ENCODE measurements around the gene RARRES2. TPM values are rescaled to one million over a fixed set of nuclear protein-coding genes. Genes with fewer than 3 reads are reported as not detected.
"Not testable (repeated sequence)": the region's sequence is repeated elsewhere in the genome, so short reads cannot be mapped to it uniquely, and the experiment has no call there.

RARRES2 gene
- total RNA-seq = 210 TPM
- long read RNA-seq, transcript RARRES2-201 (6 exons, 740 nt) = major isoform, 39 of 45 reads
- long read RNA-seq, partial matches to known transcripts = 0 of 45 reads
- long read RNA-seq, other reads (novel, unspliced or antisense) = 3 of 45 reads

GRCh38 chr7:150341263-150342120, at the start of gene RARRES2:
Gene RARRES2 (minus strand): TSS chr7:150341629. CDS start chr7:150340609, 1,020 bp downstream.
- DNase-seq (ENCODE audit: low spot score) = no peak

GRCh38 chr7:150390205-150390604, 48.8 kb upstream of the RARRES2 start:
- DNase-seq (ENCODE audit: low spot score) = no peak

GRCh38 chr7:150389532-150389816, 48.0 kb upstream of the RARRES2 start:
- no peak for DNase-seq (ENCODE audit: low spot score)

GRCh38 chr7:150388709-150389531, 47.5 kb upstream of the RARRES2 start:
- DNase-seq (ENCODE audit: low spot score) = no peak

DNA sequence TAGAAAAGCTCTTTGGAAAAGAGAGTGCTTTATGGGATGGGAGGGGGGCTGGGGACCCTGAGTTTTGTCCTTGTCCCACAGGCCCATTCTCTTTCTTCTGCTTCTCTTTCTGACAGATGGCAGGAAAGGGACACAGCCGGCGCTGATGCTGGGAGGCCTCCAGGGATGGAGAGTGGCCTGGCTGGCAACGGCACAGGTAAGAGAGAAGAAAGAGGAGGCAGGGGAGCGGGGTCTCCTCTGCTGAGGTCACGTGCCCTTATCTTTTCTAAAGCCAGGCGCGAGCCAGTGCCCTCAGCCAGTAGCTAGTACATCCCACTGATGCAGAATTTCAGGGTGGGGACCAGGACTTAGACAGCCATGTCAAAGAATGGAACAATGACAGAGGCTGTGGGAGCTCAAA, 46.9 kb upstream of the RARRES2 start:
- DNase-seq (ENCODE audit: low spot score) = no peak

- not testable (repeated sequence) for DNase-seq (ENCODE audit: low spot score)
Observed at GRCh38 chr7:150385884-150386283, 44.5 kb upstream of the RARRES2 start.

GRCh38 chr7:150385302-150385723, 43.9 kb upstream of the RARRES2 start:
- DNase-seq (ENCODE audit: low spot score) = no peak

GRCh38 chr7:150384406-150385301, 43.2 kb upstream of the RARRES2 start:
- DNase-seq (ENCODE audit: low spot score) = no peak

DNA sequence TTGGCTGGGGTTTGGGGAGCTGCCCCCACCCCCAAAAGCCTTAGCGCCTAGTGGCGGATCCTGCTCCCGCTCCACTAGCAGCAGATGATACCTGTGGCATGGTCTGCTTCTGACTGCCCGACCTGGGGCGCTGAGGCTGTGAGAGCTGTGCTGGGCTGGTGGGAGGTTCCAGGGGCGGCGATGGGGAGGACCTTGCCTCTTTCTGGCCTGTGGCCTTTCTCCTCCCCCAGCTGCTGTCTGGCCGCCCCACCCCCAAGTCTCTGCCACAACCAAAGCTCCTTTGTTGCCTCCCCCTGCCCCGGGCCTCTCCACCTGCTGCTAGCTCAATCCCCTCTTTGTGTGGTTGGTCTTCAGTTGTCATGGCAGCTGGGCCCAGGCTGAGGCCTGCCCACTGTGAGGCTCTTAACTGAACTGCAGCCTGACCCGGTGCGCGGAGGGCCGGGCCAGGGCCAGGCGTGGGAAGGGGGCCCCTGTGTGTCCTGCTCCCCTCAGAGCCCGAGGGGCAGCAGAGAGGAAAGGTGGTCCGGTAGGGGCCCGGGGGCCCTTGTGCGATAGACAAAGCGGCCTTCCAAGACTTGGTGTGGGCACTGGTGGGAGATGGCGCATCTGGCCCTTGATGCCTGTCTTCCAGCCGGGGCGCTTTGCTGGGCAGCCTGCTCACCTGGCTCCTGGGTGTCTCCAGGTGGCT, 42.4 kb upstream of the RARRES2 start:
- no peak for DNase-seq (ENCODE audit: low spot score)

DNA sequence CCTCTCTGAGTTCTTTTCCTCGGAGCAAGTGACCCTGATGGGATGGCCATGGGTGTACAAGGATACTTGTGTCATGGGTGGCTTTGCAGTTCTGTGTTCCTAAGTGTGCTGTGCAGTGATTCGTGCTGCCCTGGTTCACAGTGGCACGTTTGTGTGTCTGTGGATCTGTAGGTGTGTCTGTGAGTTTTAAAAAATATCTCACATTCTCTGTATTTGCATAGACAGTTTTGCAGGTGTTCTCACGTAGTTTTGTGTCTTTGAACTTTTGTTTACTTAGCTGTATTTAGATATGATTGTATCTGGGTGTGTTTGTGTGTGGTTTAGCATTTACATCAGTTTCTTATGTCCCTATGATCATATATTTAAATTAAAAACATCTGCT, 41.4 kb upstream of the RARRES2 start:
- no peak for DNase-seq (ENCODE audit: low spot score)

DNA sequence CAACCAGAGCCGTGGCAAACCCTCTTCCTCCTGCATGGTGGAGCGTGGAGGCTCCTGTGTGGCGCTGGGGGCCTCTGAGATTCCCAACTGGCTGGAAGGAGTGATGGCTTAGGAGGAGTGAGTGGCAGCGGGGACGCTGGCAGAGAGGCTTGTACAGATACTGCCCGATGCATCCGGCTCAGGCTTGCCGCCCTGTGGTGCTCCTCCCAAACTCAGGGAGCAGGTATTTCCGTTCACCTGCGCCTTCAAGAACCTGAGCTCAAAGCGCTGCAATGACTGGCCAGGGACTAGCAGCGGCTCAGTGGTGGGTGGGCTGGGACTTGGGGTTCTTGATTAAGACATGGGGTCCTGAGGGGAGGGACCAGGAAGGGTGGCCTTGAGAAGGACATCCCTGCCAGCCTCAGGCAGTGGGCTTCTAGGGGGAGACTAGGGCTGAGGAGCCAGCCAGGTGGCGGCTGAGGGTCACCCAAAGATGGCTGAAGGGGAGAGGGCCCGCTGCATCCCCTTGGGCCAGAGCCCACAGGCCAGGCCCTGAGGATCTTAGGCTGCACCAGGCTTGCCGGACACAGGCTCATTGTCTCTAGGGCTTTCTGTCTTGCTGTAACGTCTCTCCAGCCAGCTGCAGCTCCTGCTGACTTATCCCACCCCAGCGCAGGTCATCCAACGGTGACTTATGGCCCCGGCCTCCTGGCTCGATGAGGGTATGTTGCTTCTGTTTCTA, 40.9 kb upstream of the RARRES2 start:
- no peak for DNase-seq (ENCODE audit: low spot score)

DNA sequence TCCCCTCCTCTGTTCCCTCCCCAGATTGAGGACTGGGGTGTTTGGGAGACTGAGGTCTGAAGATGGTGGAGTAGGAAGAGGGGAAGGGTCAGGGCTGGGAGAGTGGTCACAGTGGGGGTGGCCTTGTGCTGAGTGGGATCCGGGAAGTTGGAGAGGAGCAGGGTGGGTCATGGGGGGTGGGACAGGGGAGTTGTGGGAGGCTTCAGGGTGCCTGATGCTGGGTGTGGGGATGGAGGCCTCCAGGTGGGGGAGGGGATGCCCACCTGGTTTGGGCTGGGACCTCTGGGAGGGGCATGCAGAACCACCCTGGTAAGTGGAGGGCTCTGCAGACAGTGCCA, 40.3 kb upstream of the RARRES2 start:
- DNase-seq (ENCODE audit: low spot score) = no peak

GRCh38 chr7:150381096-150381495, 39.7 kb upstream of the RARRES2 start:
- DNase-seq (ENCODE audit: low spot score) = no peak

DNA sequence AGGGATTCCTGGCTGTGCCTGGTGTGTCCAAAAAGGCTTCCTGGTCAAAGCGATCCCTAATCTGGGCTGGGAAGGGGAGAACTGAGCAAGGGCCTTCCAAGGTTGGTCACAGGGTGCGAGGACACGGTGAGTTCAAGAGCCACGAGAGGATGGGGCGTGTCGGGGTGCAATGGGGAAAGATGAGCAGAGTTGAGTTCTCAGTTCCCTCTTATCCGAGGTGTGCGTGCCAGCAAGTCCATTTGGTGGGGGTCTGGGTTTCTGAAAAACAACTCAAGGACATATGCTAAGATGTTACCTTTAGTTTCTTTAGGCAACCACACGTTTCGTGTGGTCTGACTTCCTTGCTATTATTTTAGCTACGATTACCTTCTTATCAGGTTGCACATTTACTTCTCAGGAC, 39.0 kb upstream of the RARRES2 start:
- peak; percentile 39 for DNase-seq (ENCODE audit: low spot score)

DNA sequence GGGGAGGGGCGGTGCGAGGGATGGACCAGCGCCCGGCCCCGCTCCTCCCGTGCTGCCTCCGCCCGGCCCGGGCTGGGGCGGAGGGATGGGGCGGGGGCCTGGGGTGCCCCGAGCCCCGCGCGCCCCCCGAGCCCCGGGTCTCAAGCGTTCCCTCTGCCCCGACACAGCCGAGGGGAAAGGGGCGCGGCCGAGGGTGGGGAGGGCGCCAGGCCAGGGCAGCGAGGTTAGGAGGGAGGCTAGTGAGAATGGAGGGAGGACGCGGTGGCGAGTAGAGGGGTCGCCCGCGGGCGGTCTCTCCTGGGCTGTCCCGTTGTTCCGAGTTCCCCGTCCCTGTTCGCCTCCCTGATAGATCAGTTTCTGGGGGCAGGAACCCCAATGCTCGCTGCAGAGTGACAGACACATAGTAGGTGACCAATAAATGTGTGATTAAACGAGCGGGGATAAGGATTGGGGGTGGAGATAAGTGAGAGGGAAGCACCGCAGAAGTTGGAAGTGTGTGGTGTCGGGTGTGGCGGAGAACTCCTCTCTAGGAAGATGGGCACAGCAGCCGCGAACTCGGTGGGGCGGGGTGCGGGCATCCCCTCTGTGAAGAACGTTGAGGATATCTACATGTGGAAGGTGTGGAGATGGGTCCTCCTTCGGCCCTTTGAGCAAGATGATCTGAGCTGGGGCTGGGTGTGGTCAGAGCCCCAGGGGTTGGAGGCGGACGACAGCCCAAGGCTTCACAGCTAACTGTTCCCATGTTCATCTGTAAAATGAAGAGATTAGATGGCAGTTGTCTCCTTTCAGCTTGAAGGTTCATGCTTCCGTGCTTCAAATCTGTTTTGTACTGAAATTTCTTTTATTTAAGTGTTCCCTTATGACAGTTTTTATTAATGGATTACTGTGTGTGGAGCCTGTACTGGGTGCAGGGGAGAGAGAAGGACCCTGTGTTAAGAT, 38.3 kb upstream of the RARRES2 start:
- peak; percentile 90 for DNase-seq (ENCODE audit: low spot score)

DNA sequence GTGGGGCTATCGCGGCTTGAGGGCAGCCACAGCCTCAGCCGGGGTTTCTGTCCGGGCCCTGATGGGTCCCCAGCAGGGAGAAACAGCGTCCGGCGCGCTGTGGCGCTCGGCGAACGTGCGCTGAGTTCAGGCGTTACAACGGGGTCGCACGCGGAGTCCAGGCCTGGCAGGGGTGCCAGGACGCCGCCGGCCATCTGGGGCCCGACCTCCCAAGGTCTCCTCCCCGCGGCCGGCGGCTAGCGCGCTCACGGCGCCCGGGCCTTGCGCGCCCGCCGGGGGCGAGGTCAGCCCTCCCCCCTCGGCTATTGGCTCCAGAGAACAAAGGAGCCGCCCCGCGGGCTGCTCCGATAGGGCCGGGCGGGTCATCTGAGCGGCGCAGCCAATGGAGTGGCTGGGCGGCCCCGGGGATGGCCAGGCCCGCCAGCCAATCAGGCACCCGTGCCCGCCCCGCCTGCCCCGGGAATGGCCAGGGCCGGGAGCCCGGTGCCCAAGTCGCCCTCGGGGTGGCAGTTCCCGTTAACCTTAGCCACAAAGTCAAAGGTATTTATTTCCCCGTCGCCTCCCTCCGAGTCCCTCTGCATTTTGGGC, 37.5 kb upstream of the RARRES2 start, which contains the start of gene ZNF775:
TSS of gene ZNF775 (plus strand) at position 478 of the 588 bp plus-strand sequence. CDS start 9,141 bp downstream, outside the sequence.
- DNase-seq (ENCODE audit: low spot score) = peak; percentile 99

DNA sequence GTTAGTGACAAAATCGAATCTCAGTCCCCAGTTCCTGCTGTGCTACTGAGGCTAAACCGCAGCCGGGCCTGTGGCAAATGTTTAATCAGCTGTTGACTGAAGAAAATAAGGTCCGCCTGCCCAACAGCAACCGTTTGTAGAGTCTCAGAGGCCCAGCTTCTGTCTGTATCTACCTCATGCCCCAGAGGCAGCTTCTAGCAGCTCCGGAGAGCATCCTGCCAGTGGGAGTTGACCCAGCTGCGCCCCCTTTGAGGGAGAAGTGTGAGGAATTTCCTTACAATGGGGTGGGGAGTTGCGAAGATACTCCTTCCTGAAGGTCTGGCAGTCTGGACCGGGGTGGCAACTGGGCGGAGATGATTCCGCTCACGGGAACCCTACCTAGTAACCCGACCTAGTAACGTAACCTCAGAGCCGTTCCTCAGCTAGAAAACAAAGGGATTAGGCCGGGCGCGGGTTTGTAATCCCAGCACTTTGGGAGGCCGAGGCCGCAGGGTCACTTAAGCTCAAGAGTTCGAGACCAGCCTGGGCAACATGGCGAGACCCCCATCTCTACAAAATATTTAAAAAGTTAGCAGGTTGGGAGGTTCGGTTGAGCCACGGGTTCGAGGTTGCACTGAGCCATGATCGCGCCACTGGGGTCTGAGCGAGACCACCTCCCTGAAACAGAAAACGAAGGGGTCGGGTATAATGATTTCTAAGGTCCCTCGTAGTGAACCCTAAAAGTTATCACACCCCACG, 36.9 kb upstream of the RARRES2 start:
- DNase-seq (ENCODE audit: low spot score) = no peak

GRCh38 chr7:150377635-150378034, 36.2 kb upstream of the RARRES2 start:
- no peak for DNase-seq (ENCODE audit: low spot score)

Measured in mesenteric fat pad (tissue), 1 donor.